HepG2 (cell line): ENCODE data around the gene PREX1.

Source experiments
- ARID3A ChIP-seq: IDR thresholded peaks from 2 replicates; pipeline ENCODE4 v1.6.1; 2012; ENCODE audit warnings: low read depth, low read length, improper control_type of control experiment
- CBFB ChIP-seq: sonication (generic); formaldehyde crosslinking; IDR thresholded peaks from 2 replicates; pipeline ENCODE4 v1.4.0; 2020; ENCODE audit warnings: missing genetic modification reagents
- ETV6 ChIP-seq: sonication (generic); formaldehyde crosslinking; conservative IDR thresholded peaks from 2 replicates; pipeline ENCODE4 v1.4.0; 2020; ENCODE audit warnings: missing genetic modification reagents
- NR2F1 ChIP-seq, 2 experiments: fragments of 450-650 bp in 1 of 2; formaldehyde crosslinking in 1 of 2; IDR thresholded peaks; 2 replicates each; pipeline versions ENCODE4 v1.5.0 to v1.6.1; 2016 to 2020; ENCODE audit warnings: mild to moderate bottlenecking in 1 of 2, missing compliant biosample characterization in 1 of 2, missing genetic modification reagents in 1 of 2, moderate library complexity in 1 of 2
- ZC3H13 ChIP-seq: sonication (generic); formaldehyde crosslinking; IDR thresholded peaks from 2 replicates; pipeline ENCODE4 v1.8.1; 2023; ENCODE audit warnings: mild to moderate bottlenecking, missing genetic modification reagents, moderate library complexity
- ZKSCAN1 ChIP-seq: fragments of 150-350 bp; IDR thresholded peaks from 2 replicates; pipeline ENCODE4 v1.6.1; 2014; ENCODE audit warnings: low read length
- ZSCAN20 ChIP-seq: sonication (generic); formaldehyde crosslinking; IDR thresholded peaks from 2 replicates; pipeline ENCODE4 v1.4.0; 2020; ENCODE audit warnings: missing genetic modification reagents, mild to moderate bottlenecking, borderline replicate concordance

GRCh38 chr20:48776306-48776705, 51.5 kb downstream of the PREX1 start:
- TF ChIP-seq CBFB (CRISPR knock-in tag) (no peak), NR2F1 (CRISPR knock-in tag; IDR thresholded peaks at IDR 0.05) (no peak), ZC3H13 (no peak), ARID3A (no peak), ETV6 (CRISPR knock-in tag) (no peak), ZKSCAN1 (no peak), ZSCAN20 (CRISPR knock-in tag) (no peak)
